DND-41 (cell line): ENCODE data around the gene LZTFL1.

Source experiments
- ATAC-seq: fragments of 200-7000 bp; cut with Tn5 transposase; 3 replicates; pipeline ENCODE4 v1.9.1; 2021; ENCODE audit warnings: low read depth; ENCODE audit not compliant: insufficient read depth
- DNase-seq: peaks from one replicate; pipeline ENCODE4 v3.0.0-alpha.2; 2020
- H2AFZ ChIP-seq: 2 replicates; pipeline ENCODE4 v1.6.0; 2012; ENCODE audit warnings: low read depth, low read length
- H3K27ac ChIP-seq: 2 replicates; pipeline ENCODE4 v1.5.1; 2012; ENCODE audit warnings: low read length, inconsistent platforms
- H3K27me3 ChIP-seq: fragments of 200-600 bp; sonication (generic); 2 replicates; pipeline ENCODE4 v1.6.0; 2012; ENCODE audit warnings: low read length, mild to moderate bottlenecking, inconsistent platforms; ENCODE audit not compliant: insufficient read depth, poor library complexity
- H3K36me3 ChIP-seq: 2 replicates; pipeline ENCODE4 v1.5.1; 2012; ENCODE audit warnings: low read length, inconsistent platforms; ENCODE audit not compliant: insufficient read depth
- H3K4me1 ChIP-seq: 2 replicates; pipeline ENCODE4 v1.5.1; 2012; ENCODE audit warnings: mild to moderate bottlenecking, low read length; ENCODE audit not compliant: insufficient read depth
- H3K4me2 ChIP-seq: 2 replicates; pipeline ENCODE4 v1.6.0; 2012; ENCODE audit warnings: mild to moderate bottlenecking, moderate library complexity, low read length, inconsistent platforms; ENCODE audit not compliant: insufficient read depth
- H3K4me3 ChIP-seq, 2 experiments: fragments of 200-600 bp in 1 of 2; shearing (Covaris generic) in 1 of 2; 2 replicates each; pipeline ENCODE4 v1.5.1; 2012 to 2016; ENCODE audit warnings: inconsistent platforms in 2 of 2, low read length in 2 of 2, mild to moderate bottlenecking in 2 of 2, low read depth in 1 of 2, moderate library complexity in 1 of 2
- H3K79me2 ChIP-seq: 2 replicates; pipeline ENCODE4 v1.6.0; 2012; ENCODE audit warnings: low read length, inconsistent platforms; ENCODE audit not compliant: insufficient read depth
- H3K9ac ChIP-seq: 2 replicates; pipeline ENCODE4 v1.6.0; 2012; ENCODE audit warnings: low read depth, mild to moderate bottlenecking, inconsistent platforms, low read length, moderate library complexity
- H3K9me3 ChIP-seq: 2 replicates; pipeline ENCODE4 v1.5.1; 2012; ENCODE audit warnings: low read length, moderate library complexity, mild to moderate bottlenecking, inconsistent platforms; ENCODE audit not compliant: insufficient read depth, severe bottlenecking
- H4K20me1 ChIP-seq: 2 replicates; pipeline ENCODE4 v1.6.0; 2012; ENCODE audit warnings: low read length; ENCODE audit not compliant: insufficient read depth
- EZH2 ChIP-seq: IDR thresholded peaks from 3 replicates; pipeline ENCODE4 v1.6.1; 2012; ENCODE audit warnings: borderline replicate concordance, low read depth, mild to moderate bottlenecking, moderate library complexity, low read length, inconsistent platforms; ENCODE audit not compliant: severe bottlenecking
- TF ChIP-seq, protein P1 (sequence below): IDR thresholded peaks from 2 replicates; pipeline ENCODE4 v1.5.1; 2012; ENCODE audit warnings: borderline replicate concordance, low read length, moderate library complexity, mild to moderate bottlenecking; ENCODE audit not compliant: poor library complexity, severe bottlenecking; ENCODE audit errors: extremely low read depth

LZTFL1 gene

DNA sequence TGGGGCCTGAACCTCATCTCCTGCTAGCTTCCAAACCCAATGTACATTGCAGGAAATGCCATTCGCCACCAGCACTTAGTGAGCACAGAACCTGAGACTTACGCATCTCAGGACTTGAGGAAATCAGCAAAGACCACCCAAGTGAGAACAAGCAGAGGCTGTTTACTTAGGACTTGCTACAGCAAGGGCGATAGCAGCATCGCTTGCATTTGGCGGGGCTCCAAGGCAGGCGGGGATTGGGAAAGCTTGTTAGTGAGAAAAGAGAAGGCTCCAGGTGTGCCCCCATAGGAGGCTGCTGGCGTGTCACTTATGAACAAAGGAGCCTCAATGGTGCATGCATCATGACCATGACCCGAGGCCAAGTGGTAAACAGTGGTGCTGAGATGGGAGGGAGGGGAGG is 65.3 kb downstream of the LZTFL1 start:
- TF ChIP-seq EZH2 = no peak
- TF ChIP-seq, protein P1, sequence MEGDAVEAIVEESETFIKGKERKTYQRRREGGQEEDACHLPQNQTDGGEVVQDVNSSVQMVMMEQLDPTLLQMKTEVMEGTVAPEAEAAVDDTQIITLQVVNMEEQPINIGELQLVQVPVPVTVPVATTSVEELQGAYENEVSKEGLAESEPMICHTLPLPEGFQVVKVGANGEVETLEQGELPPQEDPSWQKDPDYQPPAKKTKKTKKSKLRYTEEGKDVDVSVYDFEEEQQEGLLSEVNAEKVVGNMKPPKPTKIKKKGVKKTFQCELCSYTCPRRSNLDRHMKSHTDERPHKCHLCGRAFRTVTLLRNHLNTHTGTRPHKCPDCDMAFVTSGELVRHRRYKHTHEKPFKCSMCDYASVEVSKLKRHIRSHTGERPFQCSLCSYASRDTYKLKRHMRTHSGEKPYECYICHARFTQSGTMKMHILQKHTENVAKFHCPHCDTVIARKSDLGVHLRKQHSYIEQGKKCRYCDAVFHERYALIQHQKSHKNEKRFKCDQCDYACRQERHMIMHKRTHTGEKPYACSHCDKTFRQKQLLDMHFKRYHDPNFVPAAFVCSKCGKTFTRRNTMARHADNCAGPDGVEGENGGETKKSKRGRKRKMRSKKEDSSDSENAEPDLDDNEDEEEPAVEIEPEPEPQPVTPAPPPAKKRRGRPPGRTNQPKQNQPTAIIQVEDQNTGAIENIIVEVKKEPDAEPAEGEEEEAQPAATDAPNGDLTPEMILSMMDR = no peak
- H3K27ac ChIP-seq = no peak overlapping the region
- DNase-seq (no peak), ATAC-seq (no peak)
- H3K9me3 ChIP-seq = no peaks in the 10 kb centered on the region
- H3K4me3 ChIP-seq = no peak overlapping the region
- no peaks in the 10 kb centered on the region for H3K79me2 ChIP-seq
- no peak overlapping the region for H3K9ac ChIP-seq
- no peaks in the 10 kb centered on the region for H3K4me1 ChIP-seq
- 0 out of 2 replicates have a peak, but pooled peaks cover 3% of the 10 kb centered on the region for H4K20me1 ChIP-seq
- no peak overlapping the region for H2AFZ ChIP-seq
- no peak overlapping the region for H3K4me2 ChIP-seq
- 0 out of 2 replicates have a peak, but pooled peaks cover 8% of the 10 kb centered on the region for H3K36me3 ChIP-seq
- H3K27me3 ChIP-seq = no peaks in the 10 kb centered on the region

DNA sequence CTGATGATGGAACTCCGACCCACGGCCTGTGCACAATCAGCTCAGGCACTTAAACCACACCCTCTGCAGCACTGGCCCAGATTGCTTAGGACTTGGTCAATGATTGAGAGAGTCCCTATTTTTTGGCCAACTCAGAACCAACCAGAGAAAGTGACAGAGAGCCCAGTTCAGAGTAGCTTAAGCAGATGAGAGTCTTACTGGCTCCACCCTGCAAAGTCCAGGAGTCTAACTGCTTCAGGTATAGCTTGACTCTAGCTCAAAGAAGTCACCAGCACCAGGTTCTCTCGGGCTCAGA is 65.7 kb downstream of the LZTFL1 start:
- ATAC-seq = no peak
- 0 out of 2 replicates have a peak, but pooled peaks cover 10% of the 10 kb centered on the region for H3K36me3 ChIP-seq
- TF ChIP-seq, protein P1 = no peak
- TF ChIP-seq EZH2 = no peak

DNA sequence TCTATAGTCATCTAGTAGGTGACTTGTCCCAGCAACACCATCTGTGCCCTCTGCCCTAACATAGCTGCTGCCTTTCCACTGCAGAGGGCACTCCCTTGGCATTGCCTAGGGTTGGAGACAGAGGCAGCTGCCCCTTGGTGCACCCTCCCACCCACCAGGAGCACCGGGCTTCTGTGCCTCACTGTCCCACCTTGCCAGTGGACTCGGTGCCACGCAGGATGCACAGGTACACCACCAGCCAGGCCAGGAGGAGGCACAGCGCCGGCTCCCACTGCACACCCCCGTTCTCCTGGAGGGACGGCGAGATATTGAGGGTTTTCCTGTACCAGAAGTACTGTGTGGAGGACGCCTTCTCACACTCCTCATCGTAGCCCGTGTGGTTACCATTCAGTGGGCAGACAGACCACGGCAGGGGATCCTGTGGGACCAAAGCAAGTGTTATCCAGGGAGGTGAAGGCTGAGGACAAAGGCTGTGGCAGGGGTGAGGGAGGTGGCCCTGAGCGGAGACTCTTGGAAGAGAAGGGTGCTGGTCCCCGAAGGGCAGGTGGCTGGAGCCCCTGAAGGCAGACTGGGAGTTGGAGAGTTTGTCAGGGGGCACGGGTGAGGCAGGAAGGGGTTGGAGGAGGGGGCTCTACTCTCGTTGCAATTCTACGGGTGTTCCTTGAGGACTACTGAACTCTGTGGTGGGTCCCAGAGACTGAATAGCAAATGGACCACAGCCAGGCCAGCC is 66.2 kb downstream of the LZTFL1 start:
- TF ChIP-seq, protein P1 = no peak
- no peak for TF ChIP-seq EZH2
- Histone ChIP-seq H3K36me3 (0 out of 2 replicates have a peak, but pooled peaks cover 10% of the 10 kb centered on the region), H3K4me3 (no peak overlapping the region), H2AFZ (no peak overlapping the region), H3K27ac (no peak overlapping the region), H3K4me2 (no peak overlapping the region), H3K9ac (no peak overlapping the region), H3K79me2 (no peaks in the 10 kb centered on the region), H3K9me3 (no peaks in the 10 kb centered on the region), H4K20me1 (0 out of 2 replicates have a peak, but pooled peaks cover 3% of the 10 kb centered on the region), H3K4me1 (no peaks in the 10 kb centered on the region), H3K27me3 (no peaks in the 10 kb centered on the region)
- no peak for ATAC-seq
- DNase-seq = no peak

More for the DNA sequence above, 65.7 kb downstream of the LZTFL1 start:
- Histone ChIP-seq H3K4me1 (no peaks in the 10 kb centered on the region), H3K9ac (no peak overlapping the region), H3K79me2 (no peaks in the 10 kb centered on the region), H3K9me3 (no peaks in the 10 kb centered on the region), H3K27me3 (no peaks in the 10 kb centered on the region), H2AFZ (no peak overlapping the region), H4K20me1 (0 out of 2 replicates have a peak, but pooled peaks cover 3% of the 10 kb centered on the region), H3K4me3 (no peak overlapping the region), H3K27ac (no peak overlapping the region), H3K4me2 (no peak overlapping the region)
- DNase-seq = no peak
